Measurements from ENCODE around the gene PREX1. TPM values are rescaled to one million over a fixed set of nuclear protein-coding genes. Genes with fewer than 3 reads are reported as not detected.
"Not testable (repeated sequence)": the region's sequence is repeated elsewhere in the genome, so short reads cannot be mapped to it uniquely, and the experiment has no call there.

PREX1 gene
- total RNA-seq, 2 donors from 2014 or later: 96.1 to 111 TPM

GRCh38 chr20:48779435-48779834 lies 48.4 kb downstream of the PREX1 start:
- no peak for ATAC-seq (replicated peaks)
- H3K4me1 Mint-ChIP-seq: peaks cover 40% of the 10 kb centered on the region
- peaks cover 16% of the 10 kb centered on the region for H3K36me3 Mint-ChIP-seq (ENCODE audit: low read depth)
- H3K27me3 Mint-ChIP-seq: no peaks in the 10 kb centered on the region
- no peak overlapping the region for H3K27ac Mint-ChIP-seq
- no peaks in the 10 kb centered on the region for H3K9me3 Mint-ChIP-seq
- no peak overlapping the region for H3K4me3 Mint-ChIP-seq

GRCh38 chr20:48777821-48778220 lies 50.0 kb downstream of the PREX1 start:
- peak overlapping the region; percentile 88 for H3K27ac Mint-ChIP-seq
- no peaks in the 10 kb centered on the region for H3K27me3 Mint-ChIP-seq
- peaks cover 16% of the 10 kb centered on the region for H3K36me3 Mint-ChIP-seq (ENCODE audit: low read depth)
- H3K9me3 Mint-ChIP-seq: no peaks in the 10 kb centered on the region
- no peak for ATAC-seq (replicated peaks)
- H3K4me1 Mint-ChIP-seq: peaks cover 55% of the 10 kb centered on the region
- H3K4me3 Mint-ChIP-seq: peak overlapping the region; percentile 57

- ATAC-seq (replicated peaks): peak; percentile 15
- H3K4me3 Mint-ChIP-seq: peak overlapping the region; percentile 57
- peak overlapping the region; percentile 88 for H3K27ac Mint-ChIP-seq
- H3K36me3 Mint-ChIP-seq (ENCODE audit: low read depth): peaks cover 16% of the 10 kb centered on the region
- peaks cover 55% of the 10 kb centered on the region for H3K4me1 Mint-ChIP-seq
- H3K9me3 Mint-ChIP-seq: no peaks in the 10 kb centered on the region
- no peaks in the 10 kb centered on the region for H3K27me3 Mint-ChIP-seq
Observed at GRCh38 chr20:48777005-48777404, 50.8 kb downstream of the PREX1 start.

GRCh38 chr20:48776306-48776705 lies 51.5 kb downstream of the PREX1 start:
- peak overlapping the region; percentile 57 for H3K4me3 Mint-ChIP-seq
- peak; percentile 31 for ATAC-seq (replicated peaks)
- H3K9me3 Mint-ChIP-seq: no peaks in the 10 kb centered on the region
- peaks cover 16% of the 10 kb centered on the region for H3K36me3 Mint-ChIP-seq (ENCODE audit: low read depth)
- H3K27me3 Mint-ChIP-seq: no peaks in the 10 kb centered on the region
- H3K4me1 Mint-ChIP-seq: peaks cover 50% of the 10 kb centered on the region
- peak overlapping the region; percentile 88 for H3K27ac Mint-ChIP-seq

- H3K9me3 Mint-ChIP-seq; ATAC-seq (replicated peaks); H3K27me3 Mint-ChIP-seq: not testable (repeated sequence)
- peak overlapping the region; percentile 88 for H3K27ac Mint-ChIP-seq
- peaks cover 16% of the 10 kb centered on the region for H3K36me3 Mint-ChIP-seq (ENCODE audit: low read depth)
- H3K4me1 Mint-ChIP-seq: peaks cover 45% of the 10 kb centered on the region
- H3K4me3 Mint-ChIP-seq: peak overlapping the region; percentile 69
Observed at GRCh38 chr20:48775545-48775944, 52.3 kb downstream of the PREX1 start.

GRCh38 chr20:48774696-48775095 lies 53.1 kb downstream of the PREX1 start:
- Mint-ChIP-seq H3K4me1 (peaks cover 48% of the 10 kb centered on the region), H3K27me3 (no peaks in the 10 kb centered on the region), H3K36me3 (ENCODE audit: low read depth) (peaks cover 11% of the 10 kb centered on the region), H3K27ac (peak overlapping the region; percentile 88), H3K9me3 (no peaks in the 10 kb centered on the region), H3K4me3 (peak overlapping the region; percentile 69)
- ATAC-seq (replicated peaks): no peak

- Mint-ChIP-seq H3K9me3 (no peaks in the 10 kb centered on the region), H3K27me3 (no peaks in the 10 kb centered on the region), H3K27ac (peak overlapping the region; percentile 88), H3K4me1 (peaks cover 49% of the 10 kb centered on the region), H3K4me3 (peak overlapping the region; percentile 69), H3K36me3 (ENCODE audit: low read depth) (peaks cover 12% of the 10 kb centered on the region)
- no peak for ATAC-seq (replicated peaks)
Observed at GRCh38 chr20:48773837-48774418, 53.9 kb downstream of the PREX1 start.

GRCh38 chr20:48772183-48772976 lies 55.4 kb downstream of the PREX1 start:
- Mint-ChIP-seq H3K4me1 (peaks cover 58% of the 10 kb centered on the region), H3K9me3 (no peaks in the 10 kb centered on the region), H3K27me3 (no peaks in the 10 kb centered on the region), H3K27ac (peak overlapping the region; percentile 88), H3K4me3 (peak overlapping the region; percentile 69), H3K36me3 (ENCODE audit: low read depth) (peaks cover 21% of the 10 kb centered on the region)
- no peak for ATAC-seq (replicated peaks)

- peak overlapping the region; percentile 79 for H3K27ac Mint-ChIP-seq
- no peak for ATAC-seq (replicated peaks)
- peaks cover 57% of the 10 kb centered on the region for H3K4me1 Mint-ChIP-seq
- peaks cover 29% of the 10 kb centered on the region for H3K36me3 Mint-ChIP-seq (ENCODE audit: low read depth)
- peak overlapping the region; percentile 56 for H3K4me3 Mint-ChIP-seq
- H3K27me3 Mint-ChIP-seq: no peaks in the 10 kb centered on the region
- H3K9me3 Mint-ChIP-seq: no peaks in the 10 kb centered on the region
Observed at GRCh38 chr20:48771542-48771941, 56.3 kb downstream of the PREX1 start.

- H3K9me3 Mint-ChIP-seq: no peaks in the 10 kb centered on the region
- H3K27me3 Mint-ChIP-seq: no peaks in the 10 kb centered on the region
- peaks cover 33% of the 10 kb centered on the region for H3K36me3 Mint-ChIP-seq (ENCODE audit: low read depth)
- H3K27ac Mint-ChIP-seq: peak overlapping the region; percentile 79
- no peak for ATAC-seq (replicated peaks)
- H3K4me1 Mint-ChIP-seq: peaks cover 60% of the 10 kb centered on the region
- peak overlapping the region; percentile 56 for H3K4me3 Mint-ChIP-seq
Observed at GRCh38 chr20:48770700-48771442, 56.9 kb downstream of the PREX1 start.

- Mint-ChIP-seq H3K36me3 (ENCODE audit: low read depth) (peaks cover 33% of the 10 kb centered on the region), H3K27ac (peak overlapping the region; percentile 79), H3K4me3 (peak overlapping the region; percentile 56), H3K27me3 (no peaks in the 10 kb centered on the region), H3K9me3 (no peaks in the 10 kb centered on the region), H3K4me1 (peaks cover 60% of the 10 kb centered on the region)
- peak; percentile 90 for ATAC-seq (replicated peaks)
Observed at GRCh38 chr20:48769069-48769983, 58.5 kb downstream of the PREX1 start.

- peak overlapping the region; percentile 56 for H3K4me3 Mint-ChIP-seq
Observed at GRCh38 chr20:48766961-48767960, 60.5 kb downstream of the PREX1 start.

GRCh38 chr20:48766205-48766604 lies 61.6 kb downstream of the PREX1 start:
- Mint-ChIP-seq H3K27me3 (no peaks in the 10 kb centered on the region), H3K9me3 (peaks cover 4% of the 10 kb centered on the region)

More at GRCh38 chr20:48766961-48767960, 60.5 kb downstream of the PREX1 start:
- Mint-ChIP-seq H3K36me3 (ENCODE audit: low read depth) (peaks cover 33% of the 10 kb centered on the region), H3K27me3 (no peaks in the 10 kb centered on the region), H3K27ac (peak overlapping the region; percentile 79), H3K4me1 (peaks cover 54% of the 10 kb centered on the region), H3K9me3 (peaks cover 2% of the 10 kb centered on the region)
- ATAC-seq (replicated peaks): peak; percentile 35

More at GRCh38 chr20:48766205-48766604, 61.6 kb downstream of the PREX1 start:
- peak overlapping the region; percentile 56 for H3K4me3 Mint-ChIP-seq
- peaks cover 61% of the 10 kb centered on the region for H3K4me1 Mint-ChIP-seq
- peak overlapping the region; percentile 79 for H3K27ac Mint-ChIP-seq
- peaks cover 33% of the 10 kb centered on the region for H3K36me3 Mint-ChIP-seq (ENCODE audit: low read depth)
- no peak for ATAC-seq (replicated peaks)
